COLO668 (cell line): ENCODE measurements around the gene MTNR1B.

Source experiments
- DNase-seq: peaks from one replicate; lab custom pipeline; 2025; ENCODE audit not compliant: unreplicated experiment; lab: John Stamatoyannopoulos, UW

MTNR1B gene

GRCh38 chr11:92969634-92970347, at the start of gene MTNR1B:
MTNR1B (plus strand) TSS chr11:92969651; CDS start chr11:92969726, 75 bp downstream.
- DNase-seq, result peak; percentile 41

- DNase-seq, result no peak
These were observed 49.1 kb upstream of the MTNR1B start for GRCh38 chr11:92920331-92920730.

GRCh38 chr11:92922731-92923130, 46.7 kb upstream of the MTNR1B start:
- DNase-seq, result no peak

- DNase-seq, result no peak
These were observed 40.2 kb upstream of the MTNR1B start for GRCh38 chr11:92929246-92929645.

- no peak for DNase-seq
These were observed 39.8 kb upstream of the MTNR1B start for GRCh38 chr11:92929653-92930052.

- DNase-seq, result no peak
These were observed 37.6 kb upstream of the MTNR1B start for GRCh38 chr11:92931746-92932422.

- DNase-seq, result no peak
These were observed 30.1 kb upstream of the MTNR1B start for GRCh38 chr11:92939305-92939704.

- DNase-seq, result no peak
These were observed 27.5 kb upstream of the MTNR1B start for GRCh38 chr11:92941676-92942571.

GRCh38 chr11:92946707-92947106, 22.7 kb upstream of the MTNR1B start:
- DNase-seq, result no peak

- DNase-seq, result peak; percentile 82
These were observed 21.3 kb upstream of the MTNR1B start for GRCh38 chr11:92948116-92948515.

- no peak for DNase-seq
These were observed 15.4 kb upstream of the MTNR1B start for GRCh38 chr11:92954003-92954402.

GRCh38 chr11:92955860-92956259, 13.6 kb upstream of the MTNR1B start:
- DNase-seq, result no peak

- no peak for DNase-seq
These were observed 8.6 kb upstream of the MTNR1B start for GRCh38 chr11:92960886-92961285.

- no peak for DNase-seq
These were observed 7.0 kb upstream of the MTNR1B start for GRCh38 chr11:92962446-92962845.

- no peak for DNase-seq
These were observed 5.0 kb upstream of the MTNR1B start for GRCh38 chr11:92964471-92964870.

GRCh38 chr11:92965196-92965595, 4.3 kb upstream of the MTNR1B start:
- no peak for DNase-seq

- DNase-seq, result no peak
These were observed 2.3 kb upstream of the MTNR1B start for GRCh38 chr11:92967178-92967577.

- no peak for DNase-seq
These were observed 1.6 kb upstream of the MTNR1B start for GRCh38 chr11:92967867-92968266.

- DNase-seq, result peak; percentile 41
These were observed 188 bp upstream of the MTNR1B start for GRCh38 chr11:92969293-92969633.

GRCh38 chr11:92972248-92972647, 2.8 kb downstream of the MTNR1B start:
- DNase-seq, result no peak

GRCh38 chr11:92975285-92975684, 5.8 kb downstream of the MTNR1B start:
- DNase-seq, result no peak

- no peak for DNase-seq
These were observed 7.2 kb downstream of the MTNR1B start for GRCh38 chr11:92976681-92977080.
